ENCODE data around the gene RAB40C. TPM values are rescaled to one million over a fixed set of nuclear protein-coding genes. Genes with fewer than 3 reads are reported as not detected.
A peak's percentile ranks its signal among the peaks of the same experiment; 100 is the strongest.

Gene RAB40C
- total RNA-seq, 1 experiment from 2014 or later = 19.1 TPM

DNA sequence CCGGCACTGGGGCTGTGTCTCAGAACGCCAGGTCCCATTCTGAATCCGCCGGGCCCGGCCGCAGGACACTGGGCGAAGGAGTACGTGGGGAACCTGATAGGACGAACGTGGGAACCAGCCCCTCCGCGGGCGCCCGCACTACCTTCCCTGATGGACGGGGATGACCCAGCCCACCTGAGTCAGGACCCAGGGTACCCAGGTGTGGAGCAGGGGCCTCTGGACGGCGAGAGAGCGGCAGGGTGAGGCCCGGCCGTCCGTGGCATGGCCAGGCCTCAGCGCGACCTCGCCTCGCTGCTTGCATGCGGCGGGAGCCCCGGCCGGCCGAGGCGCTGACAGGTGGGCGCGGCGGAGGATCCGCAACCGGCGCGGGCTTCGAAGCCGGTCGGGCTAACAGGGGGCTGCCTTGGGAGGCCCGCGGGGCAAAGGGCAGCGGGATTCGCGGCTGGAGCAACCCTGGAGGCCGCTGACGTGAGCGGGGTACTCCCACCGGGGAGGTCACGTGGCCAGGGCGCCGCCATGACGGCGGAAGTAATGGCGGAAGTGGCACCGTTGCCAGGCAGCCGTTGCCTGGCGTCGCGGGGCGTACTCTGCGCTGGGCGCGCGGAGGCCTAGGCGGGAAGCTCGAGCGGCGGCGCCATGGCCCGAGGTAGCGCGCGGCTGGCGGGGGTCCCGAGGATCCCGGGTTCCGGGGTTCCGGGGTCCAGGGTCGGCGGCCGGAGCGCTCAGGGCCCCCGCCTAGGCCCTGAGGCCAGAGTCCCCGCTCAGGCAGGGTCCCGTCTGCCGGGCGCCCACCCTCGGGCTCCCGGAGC lies 59.1 kb downstream of the RAB40C start, which contains the start of gene WDR90:
Gene WDR90, plus strand, starts transcription at position 585 of the 809 bp plus-strand sequence. Its CDS starts 52 bp downstream, at position 637.
- CTCF ChIA-PET = no interaction called here
- TSS peak; percentile 64 for BruUV-seq (replicated peaks)
- peak within 1 kb of the TSS; percentile 69 for H3K4me3 ChIP-seq (ENCODE audit: low read depth, low read length)
- Mint-ChIP-seq H3K4me1 (ENCODE audit: low read depth, unreplicated experiment) (no peaks in the 10 kb centered on the region), H3K27me3 (ENCODE audit: insufficient read depth, unreplicated experiment) (no peaks in the 10 kb centered on the region), H3K27ac (ENCODE audit: unreplicated experiment) (peak within 1 kb of the TSS; percentile 80), H3K9me3 (ENCODE audit: unreplicated experiment) (no peaks in the 10 kb centered on the region), H3K36me3 (ENCODE audit: insufficient read depth, unreplicated experiment) (peaks cover 25% of the 10 kb centered on the region), H3K4me3 (ENCODE audit: unreplicated experiment) (peak within 1 kb of the TSS; percentile 72)
- intact Hi-C loops (cut with micrococcal nuclease; ENCODE audit: unreplicated experiment) = no loop called here
- POLR2A ChIA-PET = interaction anchor here (1.0 to 1.7 kb wide), 2 partner anchors 13 to 56 kb away, joined by 4 to 5 read pairs; partner anchors contain the start of gene METTL26
- peak; percentile 93 to 94 for DNase-seq
- H3K9me3 ChIP-seq = no peaks in the 10 kb centered on the region
- peaks cover 13% of the 10 kb centered on the region for H3K4me1 ChIP-seq
- no peaks in the 10 kb centered on the region for H3K27me3 ChIP-seq (replicated peaks; ENCODE audit: control insufficient read depth, insufficient read depth, low read length)
- TF ChIP-seq, protein P1, sequence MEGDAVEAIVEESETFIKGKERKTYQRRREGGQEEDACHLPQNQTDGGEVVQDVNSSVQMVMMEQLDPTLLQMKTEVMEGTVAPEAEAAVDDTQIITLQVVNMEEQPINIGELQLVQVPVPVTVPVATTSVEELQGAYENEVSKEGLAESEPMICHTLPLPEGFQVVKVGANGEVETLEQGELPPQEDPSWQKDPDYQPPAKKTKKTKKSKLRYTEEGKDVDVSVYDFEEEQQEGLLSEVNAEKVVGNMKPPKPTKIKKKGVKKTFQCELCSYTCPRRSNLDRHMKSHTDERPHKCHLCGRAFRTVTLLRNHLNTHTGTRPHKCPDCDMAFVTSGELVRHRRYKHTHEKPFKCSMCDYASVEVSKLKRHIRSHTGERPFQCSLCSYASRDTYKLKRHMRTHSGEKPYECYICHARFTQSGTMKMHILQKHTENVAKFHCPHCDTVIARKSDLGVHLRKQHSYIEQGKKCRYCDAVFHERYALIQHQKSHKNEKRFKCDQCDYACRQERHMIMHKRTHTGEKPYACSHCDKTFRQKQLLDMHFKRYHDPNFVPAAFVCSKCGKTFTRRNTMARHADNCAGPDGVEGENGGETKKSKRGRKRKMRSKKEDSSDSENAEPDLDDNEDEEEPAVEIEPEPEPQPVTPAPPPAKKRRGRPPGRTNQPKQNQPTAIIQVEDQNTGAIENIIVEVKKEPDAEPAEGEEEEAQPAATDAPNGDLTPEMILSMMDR (IDR thresholded peaks at IDR 0.05; ENCODE audit: insufficient read depth in 1 of 2, low read depth in 1 of 2, low read length in 1 of 2, severe bottlenecking in 1 of 2, unreplicated experiment in 1 of 2) = no peak
- no peaks in the 10 kb centered on the region; the same call in 1 of the 2 replicates for H3K36me3 ChIP-seq (ENCODE audit: control insufficient read depth, insufficient read depth, low read length)

DNA sequence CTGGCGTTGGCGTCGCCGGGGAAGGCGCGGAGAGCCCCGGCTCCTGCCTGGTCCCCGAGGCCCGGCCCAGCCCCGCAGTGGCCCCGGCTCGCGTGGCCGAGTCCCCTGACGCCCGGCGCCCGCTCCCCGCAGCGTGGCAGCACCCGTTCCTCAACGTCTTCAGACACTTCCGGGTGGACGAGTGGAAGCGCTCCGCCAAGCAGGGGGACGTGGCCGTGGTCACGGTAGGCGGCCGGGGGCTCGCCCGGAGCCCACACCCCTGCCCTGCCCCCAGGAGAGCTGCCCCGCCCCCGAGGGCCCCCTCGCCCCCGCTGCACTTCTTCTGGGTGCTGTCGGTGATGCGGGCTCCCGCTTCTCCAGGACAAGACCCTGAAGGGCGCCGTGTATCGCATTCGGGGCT lies 59.8 kb downstream of the RAB40C start:
- Histone ChIP-seq H3K4me3 (ENCODE audit: low read depth, low read length) (peak overlapping the region; percentile 69), H3K27me3 (replicated peaks; ENCODE audit: control insufficient read depth, insufficient read depth, low read length) (no peaks in the 10 kb centered on the region), H3K4me1 (peaks cover 13% of the 10 kb centered on the region), H3K9me3 (no peaks in the 10 kb centered on the region), H3K36me3 (ENCODE audit: control insufficient read depth, insufficient read depth, low read length) (no peaks in the 10 kb centered on the region; the same call in 1 of the 2 replicates)
- no peaks in the 10 kb centered on the region for H3K4me1 Mint-ChIP-seq (ENCODE audit: low read depth, unreplicated experiment)
- no peaks in the 10 kb centered on the region for H3K27me3 Mint-ChIP-seq (ENCODE audit: insufficient read depth, unreplicated experiment)
- intact Hi-C loops (cut with micrococcal nuclease; ENCODE audit: unreplicated experiment) = no loop called here
- ChIA-PET CTCF (no interaction called here), POLR2A (interaction anchor here (1.0 to 1.7 kb wide), 2 partner anchors 13 to 56 kb away, joined by 4 to 5 read pairs; partner anchors contain the start of gene METTL26)
- TF ChIP-seq, protein P1 (IDR thresholded peaks at IDR 0.05; ENCODE audit: insufficient read depth in 1 of 2, low read depth in 1 of 2, low read length in 1 of 2, severe bottlenecking in 1 of 2, unreplicated experiment in 1 of 2) = no peak
- no peaks in the 10 kb centered on the region for H3K9me3 Mint-ChIP-seq (ENCODE audit: unreplicated experiment)
- peaks cover 21% of the 10 kb centered on the region for H3K36me3 Mint-ChIP-seq (ENCODE audit: insufficient read depth, unreplicated experiment)
- no peak overlapping the region for H3K27ac Mint-ChIP-seq (ENCODE audit: unreplicated experiment)
- DNase-seq = no peak
- BruUV-seq (replicated peaks) = no TSS peak
- H3K4me3 Mint-ChIP-seq (ENCODE audit: unreplicated experiment) = peak overlapping the region; percentile 71

DNA sequence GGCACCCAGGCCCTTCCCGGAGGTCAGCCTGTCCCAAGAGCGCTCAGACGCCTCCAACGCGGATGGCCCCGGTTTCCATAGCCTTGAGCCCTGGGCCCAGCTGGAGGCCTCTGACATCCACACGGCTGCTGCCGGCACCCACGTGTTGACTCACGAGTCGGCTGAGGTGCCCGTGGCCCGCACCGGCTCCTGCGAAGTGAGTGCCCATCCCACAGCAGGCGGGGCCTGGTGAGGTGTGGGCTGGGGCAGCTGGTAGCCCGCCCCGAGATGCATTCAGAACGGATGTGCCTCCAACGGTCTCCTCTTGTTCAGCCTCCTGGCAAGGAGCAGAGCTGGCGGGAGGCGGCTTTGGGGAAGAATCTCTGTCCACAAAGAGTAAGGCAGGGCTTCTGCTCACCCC lies 62.0 kb downstream of the RAB40C start:
- Histone ChIP-seq H3K36me3 (ENCODE audit: control insufficient read depth, insufficient read depth, low read length) (no peaks in the 10 kb centered on the region; the same call in 1 of the 2 replicates), H3K4me1 (peaks cover 13% of the 10 kb centered on the region), H3K27me3 (replicated peaks; ENCODE audit: control insufficient read depth, insufficient read depth, low read length) (no peaks in the 10 kb centered on the region), H3K9me3 (no peaks in the 10 kb centered on the region), H3K4me3 (ENCODE audit: low read depth, low read length) (no peak overlapping the region)
- ChIA-PET CTCF (no interaction called here), POLR2A (no interaction called here)
- H3K4me3 Mint-ChIP-seq (ENCODE audit: unreplicated experiment) = no peak overlapping the region
- no peak for DNase-seq
- H3K4me1 Mint-ChIP-seq (ENCODE audit: low read depth, unreplicated experiment) = no peaks in the 10 kb centered on the region
- peaks cover 7% of the 10 kb centered on the region for H3K36me3 Mint-ChIP-seq (ENCODE audit: insufficient read depth, unreplicated experiment)
- intact Hi-C loops (cut with micrococcal nuclease; ENCODE audit: unreplicated experiment) = no loop called here
- H3K9me3 Mint-ChIP-seq (ENCODE audit: unreplicated experiment) = no peaks in the 10 kb centered on the region
- no peaks in the 10 kb centered on the region for H3K27me3 Mint-ChIP-seq (ENCODE audit: insufficient read depth, unreplicated experiment)
- no TSS peak for BruUV-seq (replicated peaks)
- TF ChIP-seq, protein P1 (IDR thresholded peaks at IDR 0.05; ENCODE audit: insufficient read depth in 1 of 2, low read depth in 1 of 2, low read length in 1 of 2, severe bottlenecking in 1 of 2, unreplicated experiment in 1 of 2) = no peak
- no peak overlapping the region for H3K27ac Mint-ChIP-seq (ENCODE audit: unreplicated experiment)

Measured in Caco-2 (cell line).